MCF 10A (cell line): ENCODE data around the gene MS4A4E. TPM values are rescaled to one million over a fixed set of nuclear protein-coding genes. Genes with fewer than 3 reads are reported as not detected.

Experiments used
- microRNA-seq: library from miRNA; unstranded; fragments of <30 nt; microRNA quantifications from one replicate; pipeline ENCODE4 v1.2.0, GENCODE V29; 2022
- total RNA-seq: library from RNA; stranded (reverse); gene quantifications from 2 replicates; pipeline ENCODE4 v1.2.3, GENCODE V29; 2022

The MS4A4E gene
- total RNA-seq, 1 experiment from 2014 or later = not detected

Small RNAs within 50 kb of the gene (microRNA-seq; reads per million reads assigned to microRNA genes)
- gene MIR6503 = not detected

Other genes starting within 250 kb of the MS4A4E start
- gene OOSP4B, start 226.0 kb downstream of the MS4A4E start, total RNA-seq = not detected in 2 replicates
- gene OOSP2, start 202.7 kb downstream of the MS4A4E start, total RNA-seq = not detected in 2 replicates
- not detected in 2 replicates for gene MS4A3, start 186.5 kb downstream of the MS4A4E start, total RNA-seq
- gene MS4A2, start 154.5 kb downstream of the MS4A4E start, total RNA-seq = not detected in 2 replicates
- not detected in 2 replicates for gene MS4A6A, start 60.1 kb downstream of the MS4A4E start, total RNA-seq
- not detected in 2 replicates for gene MS4A4A, start 37.5 kb upstream of the MS4A4E start, total RNA-seq
- gene MS4A6E, start 84.1 kb upstream of the MS4A4E start, total RNA-seq = not detected in 2 replicates
- gene MS4A7, start 135.4 kb upstream of the MS4A4E start, total RNA-seq = not detected in 2 replicates
- not detected in 2 replicates for gene MS4A14, start 153.3 kb upstream of the MS4A4E start, total RNA-seq
- not detected in 2 replicates for gene MS4A5, start 186.4 kb upstream of the MS4A4E start, total RNA-seq
- not detected in 2 replicates for gene MS4A1, start 212.7 kb upstream of the MS4A4E start, total RNA-seq
- gene MS4A12, start 249.6 kb upstream of the MS4A4E start, total RNA-seq = not detected in 2 replicates